Psoas muscle (tissue), 8 donors: ENCODE data around the gene CAND2. TPM values are rescaled to one million over a fixed set of nuclear protein-coding genes. Genes with fewer than 3 reads are reported as not detected.

ENCODE experiments used
- ATAC-seq, 4 donors: fragments of 200-7000 bp; cut with Tn5 transposase; one replicate each; pipeline ENCODE4 v1.9.1; 2020; ENCODE audit warnings: moderate library complexity in 3 of 4, mild to moderate bottlenecking in 2 of 4
- DNase-seq, 2 donors: peaks; one replicate each; pipeline ENCODE4 v3.0.0-alpha.2; 2020
- H3K27ac ChIP-seq: fragments of 200-600 bp; one replicate; pipeline ENCODE4 v1.8.0; 2022
- H3K27me3 ChIP-seq, 3 donors: fragments of 200-600 bp in 1 of 3; one replicate each; pipeline versions ENCODE4 v1.6.1 to v1.8.0; 2013 to 2022; ENCODE audit warnings: low read length in 2 of 3, mild to moderate bottlenecking in 2 of 3, moderate library complexity in 1 of 3; ENCODE audit not compliant: insufficient read depth in 3 of 3
- H3K36me3 ChIP-seq, 2 donors: fragments of 200-600 bp in 1 of 2; one replicate each; pipeline versions ENCODE4 v1.6.1 to v1.8.0; 2013 to 2022; ENCODE audit warnings: low read depth in 1 of 2, mild to moderate bottlenecking in 1 of 2, moderate library complexity in 1 of 2; ENCODE audit not compliant: insufficient read depth in 1 of 2
- H3K4me1 ChIP-seq: fragments of 200-600 bp; one replicate; pipeline ENCODE4 v1.8.0; 2022
- H3K4me3 ChIP-seq: fragments of 200-600 bp; one replicate; pipeline ENCODE4 v1.8.0; 2022; ENCODE audit warnings: mild to moderate bottlenecking
- H3K9me3 ChIP-seq: fragments of 200-600 bp; one replicate; pipeline ENCODE4 v1.8.0; 2022
- WGBS, 3 donors: extraction: QIAGEN DNeasy Blood & Tissue Kit; methylation state at CpG; one replicate each; pipeline versions ENCODE4 v1.1.6 to v1.1.7; 2013; 5-methylcytosine and 5-hydroxymethylcytosine counted together
- intact Hi-C, 2 donors: fragments of 100-400 bp; cut with DNase I; formaldehyde crosslinking; loops; one replicate each; pipeline versions ENCODE4 v1.11.0 to v1.14.2; 2022
- polyA plus RNA-seq, 3 donors: library from polyadenylated mRNA; stranded (reverse); fragments of 200-250 nt; gene quantifications; one replicate each; pipeline ENCODE4 v1.2.3, GENCODE V29; 2013
- total RNA-seq, 4 donors: library from RNA; stranded (reverse); fragmentation: NEBNext Ultra II Directional in 2 of 4; extraction: Animal tissue kit (Norgen Biotek cat#: 25700) in 2 of 4; gene quantifications; one replicate each; pipeline versions ENCODE4 v1.2.1 to v1.2.4, GENCODE V29; 2021 to 2023
- TF ChIP-seq, protein P1 (sequence below): fragments of 200-600 bp; IDR thresholded peaks from one replicate; pipeline ENCODE4 v1.8.0; 2022; ENCODE audit warnings: antibody characterized with exemption
- donor health status: healthy with polysubstance abuse.
- donor health status: DM: no; HTN: no; CAD: no; lungs with moderate emphysema.
- donor health status: Bipolar disorder and iron deficiency.
- donor health status: healthy.
- donor health status: DM: yes; HTN: yes; CAD: no.
- donor health status: DM: no; HTN: no; CAD: no.
- donor health status: DM: no; HTN: no; CAD: no.
- donor health status: DM: yes; HTN: yes; CAD: no.

The CAND2 gene
- total and polyA plus RNA-seq, 7 donors = 3.7 to 220 (median 128) TPM

DNA sequence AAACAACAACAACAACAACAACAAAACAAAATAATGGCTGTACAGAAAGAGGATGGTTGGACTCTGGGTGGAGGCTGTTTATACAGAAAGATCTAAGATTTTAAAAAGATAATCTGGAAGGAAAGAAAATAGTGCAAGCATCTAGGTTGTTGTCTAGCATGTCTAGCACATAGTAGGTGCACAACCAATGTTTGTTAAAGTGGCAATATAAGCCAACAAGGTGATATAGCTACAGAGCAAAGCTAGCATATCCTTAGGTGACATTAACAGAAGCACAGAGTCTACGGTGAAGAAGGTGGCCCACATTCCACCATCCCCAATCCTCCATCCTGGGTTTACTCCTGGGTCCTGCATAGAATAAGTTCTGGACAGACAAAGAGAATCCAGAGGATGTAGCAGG is 42.2 kb upstream of the CAND2 start:
- Histone ChIP-seq H3K4me1 (peaks cover 40% of the 10 kb centered on the region), H3K9me3 (no peaks in the 10 kb centered on the region), H3K4me3 (no peak overlapping the region), H3K27me3 (no peaks in the 10 kb centered on the region), H3K36me3 (no peaks in the 10 kb centered on the region), H3K27ac (no peak overlapping the region)
- intact Hi-C loops = no loop called here
- TF ChIP-seq, protein P1, sequence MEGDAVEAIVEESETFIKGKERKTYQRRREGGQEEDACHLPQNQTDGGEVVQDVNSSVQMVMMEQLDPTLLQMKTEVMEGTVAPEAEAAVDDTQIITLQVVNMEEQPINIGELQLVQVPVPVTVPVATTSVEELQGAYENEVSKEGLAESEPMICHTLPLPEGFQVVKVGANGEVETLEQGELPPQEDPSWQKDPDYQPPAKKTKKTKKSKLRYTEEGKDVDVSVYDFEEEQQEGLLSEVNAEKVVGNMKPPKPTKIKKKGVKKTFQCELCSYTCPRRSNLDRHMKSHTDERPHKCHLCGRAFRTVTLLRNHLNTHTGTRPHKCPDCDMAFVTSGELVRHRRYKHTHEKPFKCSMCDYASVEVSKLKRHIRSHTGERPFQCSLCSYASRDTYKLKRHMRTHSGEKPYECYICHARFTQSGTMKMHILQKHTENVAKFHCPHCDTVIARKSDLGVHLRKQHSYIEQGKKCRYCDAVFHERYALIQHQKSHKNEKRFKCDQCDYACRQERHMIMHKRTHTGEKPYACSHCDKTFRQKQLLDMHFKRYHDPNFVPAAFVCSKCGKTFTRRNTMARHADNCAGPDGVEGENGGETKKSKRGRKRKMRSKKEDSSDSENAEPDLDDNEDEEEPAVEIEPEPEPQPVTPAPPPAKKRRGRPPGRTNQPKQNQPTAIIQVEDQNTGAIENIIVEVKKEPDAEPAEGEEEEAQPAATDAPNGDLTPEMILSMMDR = no peak
- ATAC-seq (no peak), DNase-seq (no peak)
- WGBS, 3 donors = 92 to 100% (median 92%) methylated on average over 1 of the region's 1 CpG

DNA sequence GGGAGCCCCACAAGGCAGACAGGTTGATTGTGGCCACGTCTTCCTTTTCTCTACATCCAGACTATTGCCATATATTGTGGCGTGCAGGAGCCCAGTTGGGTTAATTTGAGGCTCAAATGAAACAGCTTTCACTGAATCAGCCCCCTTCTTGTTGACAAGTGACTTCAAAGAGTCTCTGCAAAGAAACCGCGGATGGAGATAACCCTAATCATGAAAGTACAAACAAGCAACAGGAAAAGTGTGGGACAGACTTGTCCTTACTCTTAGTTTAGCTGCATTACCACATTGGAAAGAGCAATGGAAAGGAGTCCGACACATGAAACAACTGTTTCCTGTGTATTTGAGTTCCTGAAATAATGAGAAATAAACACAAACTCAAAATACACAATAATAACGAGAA is 40.7 kb upstream of the CAND2 start:
- TF ChIP-seq, protein P1 = no peak
- DNase-seq (no peak), ATAC-seq (no peak)
- Histone ChIP-seq H3K36me3 (no peaks in the 10 kb centered on the region), H3K27me3 (no peaks in the 10 kb centered on the region), H3K4me3 (no peak overlapping the region), H3K9me3 (no peaks in the 10 kb centered on the region), H3K4me1 (peaks cover 34% of the 10 kb centered on the region), H3K27ac (no peak overlapping the region)
- WGBS, 3 donors = 57 to 82% (median 78%) methylated on average over 6 of the region's 6 CpGs
- intact Hi-C loops = no loop called here

DNA sequence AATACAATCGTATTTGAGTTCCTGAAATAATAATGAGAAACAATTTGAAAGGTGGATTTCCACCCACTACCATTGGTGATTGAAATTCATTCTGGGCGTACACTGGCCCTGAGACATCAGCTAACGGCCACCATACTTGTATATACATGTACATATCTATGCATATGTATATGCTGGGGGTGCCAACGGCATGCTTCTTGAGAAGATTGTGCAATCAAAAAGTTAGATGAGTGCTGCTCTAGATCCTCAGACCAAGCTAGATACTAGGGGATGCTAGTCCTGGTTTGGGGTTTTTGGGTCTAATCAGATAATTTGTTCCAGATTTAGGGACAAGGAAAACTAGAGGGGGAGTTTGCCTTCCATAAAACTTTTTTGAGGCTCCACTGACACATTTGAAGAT is 40.3 kb upstream of the CAND2 start:
- H3K27me3 ChIP-seq = no peaks in the 10 kb centered on the region
- H3K27ac ChIP-seq = no peak overlapping the region
- H3K4me1 ChIP-seq = peaks cover 29% of the 10 kb centered on the region
- H3K36me3 ChIP-seq = no peaks in the 10 kb centered on the region
- H3K4me3 ChIP-seq = no peak overlapping the region
- intact Hi-C loops = no loop called here
- TF ChIP-seq, protein P1 = no peak
- no peaks in the 10 kb centered on the region for H3K9me3 ChIP-seq
- WGBS, 3 donors = 89 to 92% (median 89%) methylated on average over 4 of the region's 4 CpGs
- DNase-seq = no peak
- ATAC-seq = no peak

DNA sequence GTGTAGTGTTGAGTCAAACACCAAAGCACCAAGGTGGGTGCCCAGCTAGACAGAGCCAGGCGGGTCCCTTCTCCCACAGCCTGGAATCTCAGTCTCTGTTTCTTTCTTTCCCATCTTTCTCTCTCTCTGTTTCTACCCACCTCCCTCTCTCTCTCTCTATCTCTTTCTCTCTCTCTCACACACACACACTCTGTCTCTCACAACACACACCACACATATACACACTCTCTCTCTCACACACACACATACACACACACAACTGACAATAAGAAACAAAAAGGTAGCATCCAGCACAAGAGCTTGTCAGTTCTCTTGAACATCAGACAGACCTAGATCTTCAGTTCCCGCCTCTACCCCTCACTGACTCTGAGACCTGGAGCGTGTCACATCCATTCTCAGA is 39.8 kb upstream of the CAND2 start:
- DNase-seq (no peak), ATAC-seq (no peak)
- no peak overlapping the region for H3K4me3 ChIP-seq
- no peaks in the 10 kb centered on the region for H3K27me3 ChIP-seq
- peaks cover 26% of the 10 kb centered on the region for H3K4me1 ChIP-seq
- TF ChIP-seq, protein P1 = no peak
- no peaks in the 10 kb centered on the region for H3K36me3 ChIP-seq
- 91 to 95% (median 95%) methylated on average over 3 of the region's 3 CpGs for WGBS, 3 donors
- intact Hi-C loops = no loop called here
- H3K9me3 ChIP-seq = no peaks in the 10 kb centered on the region
- H3K27ac ChIP-seq = no peak overlapping the region

DNA sequence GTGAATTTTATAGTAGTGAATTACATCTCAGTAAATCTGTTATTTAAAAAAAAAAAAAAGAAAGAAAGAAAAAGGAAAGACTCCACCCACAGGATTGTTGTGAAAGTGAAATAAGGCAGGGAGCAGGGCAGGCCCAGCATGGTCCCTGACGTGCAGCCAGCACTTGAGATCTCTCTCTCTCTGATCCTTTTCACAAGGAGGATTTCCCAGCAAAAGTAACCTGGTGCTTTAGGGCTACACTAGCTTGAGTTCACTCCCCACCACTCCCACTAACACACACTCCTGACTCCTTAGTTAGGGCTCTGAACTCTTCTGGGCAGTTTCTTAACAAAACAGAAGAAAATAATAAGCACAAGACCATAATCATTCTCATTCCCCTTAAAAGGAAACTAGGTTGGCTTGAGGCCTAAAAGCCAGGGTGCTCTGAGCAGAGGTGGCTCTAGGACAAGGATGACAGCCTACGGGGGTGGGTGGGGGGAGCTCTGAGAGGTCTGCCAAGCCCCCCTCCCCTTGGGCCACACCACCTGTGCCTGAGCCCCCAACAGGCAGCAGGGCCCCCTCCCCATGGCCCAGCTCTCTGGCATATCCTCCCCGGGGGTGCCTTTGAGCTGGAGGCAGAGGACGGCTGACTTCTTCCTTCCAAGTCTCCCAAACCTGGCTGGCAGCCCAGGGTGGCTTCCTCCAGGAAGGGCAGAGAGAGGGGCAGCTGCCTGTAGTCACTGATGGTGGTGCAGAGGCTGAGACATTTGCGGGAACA is 38.3 kb upstream of the CAND2 start:
- WGBS, 3 donors = 19 to 21% (median 19%) methylated on average over 5 of the region's 5 CpGs
- intact Hi-C loops = no loop called here
- DNase-seq (peak in 1 of 2 donors; percentile 46), ATAC-seq (peak in 1 of 4 donors; percentile 35)
- peaks cover 28% of the 10 kb centered on the region for H3K4me1 ChIP-seq
- peak overlapping the region; percentile 63 for H3K27ac ChIP-seq
- no peaks in the 10 kb centered on the region for H3K27me3 ChIP-seq
- TF ChIP-seq, protein P1 = no peak
- no peaks in the 10 kb centered on the region for H3K9me3 ChIP-seq
- H3K4me3 ChIP-seq = no peak overlapping the region
- H3K36me3 ChIP-seq = no peaks in the 10 kb centered on the region
